ENCODE data around the gene RPLP2.

RPLP2 gene

DNA sequence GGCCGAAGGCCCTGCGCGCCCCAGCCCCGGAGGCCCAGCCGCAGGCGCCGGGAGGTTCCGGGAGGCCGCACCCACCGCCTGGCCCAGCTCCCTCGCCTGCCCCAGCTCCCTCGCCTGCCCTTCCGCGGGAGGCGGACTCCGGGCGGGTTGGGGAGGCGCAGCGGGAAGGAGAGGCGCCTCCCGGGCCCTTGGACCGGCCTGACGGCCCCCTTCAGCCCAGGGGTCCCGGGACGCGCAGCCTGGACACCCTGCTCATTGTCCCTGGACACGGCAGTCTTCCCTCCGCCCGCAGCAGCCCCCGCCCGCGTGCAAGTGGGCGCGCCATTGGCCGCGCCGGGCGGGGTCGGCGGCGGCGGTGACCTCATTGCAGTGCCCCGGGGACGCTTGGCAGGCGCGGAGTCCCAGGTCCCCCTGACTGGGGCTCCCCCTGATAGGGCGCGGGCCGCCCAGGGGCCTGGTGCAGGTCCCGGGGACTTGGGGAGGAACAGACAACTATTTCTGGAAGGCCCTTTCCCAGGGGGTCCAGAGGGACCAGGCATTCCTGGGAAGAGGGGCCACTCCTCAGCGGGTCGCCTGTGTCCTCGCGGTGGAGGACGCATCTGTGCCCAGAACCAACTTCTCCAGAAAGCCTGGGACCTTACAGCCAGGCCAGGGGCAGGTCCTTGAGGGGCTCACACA, 23.5 kb downstream of the RPLP2 start:
- TF ChIP-seq, protein P1, sequence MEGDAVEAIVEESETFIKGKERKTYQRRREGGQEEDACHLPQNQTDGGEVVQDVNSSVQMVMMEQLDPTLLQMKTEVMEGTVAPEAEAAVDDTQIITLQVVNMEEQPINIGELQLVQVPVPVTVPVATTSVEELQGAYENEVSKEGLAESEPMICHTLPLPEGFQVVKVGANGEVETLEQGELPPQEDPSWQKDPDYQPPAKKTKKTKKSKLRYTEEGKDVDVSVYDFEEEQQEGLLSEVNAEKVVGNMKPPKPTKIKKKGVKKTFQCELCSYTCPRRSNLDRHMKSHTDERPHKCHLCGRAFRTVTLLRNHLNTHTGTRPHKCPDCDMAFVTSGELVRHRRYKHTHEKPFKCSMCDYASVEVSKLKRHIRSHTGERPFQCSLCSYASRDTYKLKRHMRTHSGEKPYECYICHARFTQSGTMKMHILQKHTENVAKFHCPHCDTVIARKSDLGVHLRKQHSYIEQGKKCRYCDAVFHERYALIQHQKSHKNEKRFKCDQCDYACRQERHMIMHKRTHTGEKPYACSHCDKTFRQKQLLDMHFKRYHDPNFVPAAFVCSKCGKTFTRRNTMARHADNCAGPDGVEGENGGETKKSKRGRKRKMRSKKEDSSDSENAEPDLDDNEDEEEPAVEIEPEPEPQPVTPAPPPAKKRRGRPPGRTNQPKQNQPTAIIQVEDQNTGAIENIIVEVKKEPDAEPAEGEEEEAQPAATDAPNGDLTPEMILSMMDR (IDR thresholded peaks at IDR 0.05; ENCODE audit: control extremely low read depth, extremely low read depth, low read depth, missing control alignments) = no peak
- CTCF ChIA-PET = interaction anchor here (1.1 to 1.9 kb wide), 4 partner anchors 14 to 218 kb away, joined by 3 to 8 read pairs (median 3); partner anchors contain the start of gene PNPLA2
- peak; percentile 67 for DNase-seq (ENCODE audit: extremely low spot score)
- POLR2A ChIA-PET = interaction anchor here (0.6 to 6.2 kb wide), 5 partner anchors 9 to 220 kb away, joined by 4 to 35 read pairs (median 5); partner anchors contain the start of genes PNPLA2, POLR2L and TSPAN4

DNA sequence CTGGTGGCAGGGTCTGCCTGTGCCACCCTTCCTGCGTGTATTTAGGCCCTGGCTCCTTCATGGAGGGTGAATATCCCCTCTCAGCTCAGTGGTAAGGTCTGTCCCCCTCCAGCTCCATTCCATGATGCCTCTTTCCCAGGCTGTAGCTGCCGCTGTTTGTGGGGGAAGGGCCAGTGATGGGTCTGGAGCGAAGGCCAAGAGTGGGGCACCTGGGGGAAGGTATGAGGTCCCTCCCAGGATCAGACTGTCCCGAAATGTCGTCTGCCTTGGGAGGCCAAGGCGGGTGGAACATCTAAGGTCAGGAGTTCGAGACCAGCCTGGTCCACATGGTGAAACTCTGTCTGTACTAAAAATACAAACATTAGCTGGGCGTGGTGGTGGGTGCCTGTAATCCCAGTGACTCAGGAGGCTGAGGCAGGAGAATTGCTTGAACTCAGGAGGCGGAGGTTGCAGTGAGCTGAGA, 24.1 kb downstream of the RPLP2 start:
- ChIA-PET POLR2A (interaction anchor here (0.6 to 6.2 kb wide), 3 partner anchors 8 to 175 kb away, joined by 5 to 35 read pairs (median 7); partner anchors contain the start of genes PNPLA2 and POLR2L), CTCF (interaction anchor here (1.4 to 1.9 kb wide), 2 partner anchors 14 to 138 kb away, joined by 3 to 8 read pairs; no protein-coding TSS in a partner anchor)
- TF ChIP-seq, protein P1 (IDR thresholded peaks at IDR 0.05; ENCODE audit: control extremely low read depth, extremely low read depth, low read depth, missing control alignments) = no peak
- no peak for DNase-seq (ENCODE audit: extremely low spot score)

DNA sequence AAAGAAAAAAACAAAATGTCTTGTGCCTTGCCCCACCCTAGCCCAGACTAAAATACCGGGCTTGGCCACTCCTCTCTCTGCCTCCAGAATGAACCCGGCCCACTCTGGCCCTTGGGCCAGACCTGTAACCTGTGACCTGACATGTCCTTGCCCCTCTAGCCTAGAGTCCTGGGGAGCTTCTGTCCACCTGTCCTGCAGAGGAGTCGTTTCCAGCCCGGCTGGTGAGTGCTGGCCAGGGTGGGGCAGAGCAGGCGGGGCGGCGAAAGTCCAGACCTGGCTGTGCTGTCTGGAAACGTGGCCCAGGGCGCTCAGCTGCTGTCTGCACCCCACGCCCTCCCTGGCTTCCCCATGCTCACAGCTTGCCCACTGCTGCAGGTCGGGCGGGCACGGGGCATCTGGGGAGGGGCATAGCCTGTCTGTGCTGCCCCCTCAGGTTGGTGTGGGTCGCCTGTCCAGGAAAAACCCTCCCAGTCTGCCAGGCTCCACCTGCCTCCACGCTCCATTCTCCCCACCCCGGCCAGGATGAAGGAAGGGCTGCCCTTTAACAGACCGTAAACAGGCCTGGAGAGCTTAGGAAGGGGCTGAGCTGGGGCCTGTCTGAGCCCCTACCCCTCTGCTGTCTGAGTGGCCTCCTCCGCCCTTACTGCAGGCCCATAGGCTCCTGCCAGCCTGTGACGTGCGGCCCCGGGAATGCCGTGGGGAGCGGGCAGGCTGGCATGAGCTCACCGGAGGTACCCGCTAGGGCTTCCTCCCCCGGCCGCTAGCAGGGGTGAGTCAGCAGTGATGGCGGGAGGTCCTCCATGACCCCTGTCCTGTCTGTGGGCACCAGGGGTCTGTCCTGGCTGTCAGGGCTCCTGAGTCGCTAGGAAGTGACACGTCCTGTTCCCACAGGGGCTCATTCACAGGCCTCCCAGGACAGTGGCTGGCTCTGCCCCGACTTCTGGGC, 24.9 kb downstream of the RPLP2 start:
- POLR2A ChIA-PET = interaction anchor here (0.6 to 1.3 kb wide), 2 partner anchors 16 to 175 kb away, joined by 4 to 5 read pairs; partner anchors contain the start of gene PNPLA2
- CTCF ChIA-PET = interaction anchor here (1.9 kb wide), 1 partner anchor 13 kb away, joined by 8 read pairs; no protein-coding TSS in a partner anchor
- TF ChIP-seq, protein P1 (IDR thresholded peaks at IDR 0.05; ENCODE audit: control extremely low read depth, extremely low read depth, low read depth, missing control alignments) = no peak
- DNase-seq (ENCODE audit: extremely low spot score) = no peak

DNA sequence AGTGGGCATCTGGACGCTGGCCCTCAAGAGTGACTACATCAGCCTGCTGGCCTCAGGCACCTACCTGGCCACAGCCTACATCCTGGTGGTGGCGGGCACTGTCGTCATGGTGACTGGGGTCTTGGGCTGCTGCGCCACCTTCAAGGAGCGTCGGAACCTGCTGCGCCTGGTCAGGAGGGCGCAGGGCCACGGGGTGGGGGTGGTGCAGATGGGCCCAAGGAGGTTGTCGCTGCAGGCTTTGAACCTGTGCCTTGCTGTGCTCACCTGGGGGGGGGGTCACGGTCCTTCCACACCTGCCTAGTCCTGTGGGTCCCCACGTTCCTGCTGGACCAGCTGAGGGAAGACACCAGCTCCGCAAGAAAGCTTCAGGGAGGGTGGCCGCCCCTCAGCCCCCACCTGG, 26.5 kb downstream of the RPLP2 start:
- POLR2A ChIA-PET = interaction anchor here (1.3 kb wide), 1 partner anchor 17 kb away, joined by 3 read pairs; the partner anchor contains the start of gene PNPLA2
- TF ChIP-seq, protein P1 (IDR thresholded peaks at IDR 0.05; ENCODE audit: control extremely low read depth, extremely low read depth, low read depth, missing control alignments) = no peak
- CTCF ChIA-PET = interaction anchor here (1.3 kb wide), 1 partner anchor 11 kb away, joined by 5 read pairs; no protein-coding TSS in a partner anchor
- DNase-seq (ENCODE audit: extremely low spot score) = no peak

DNA sequence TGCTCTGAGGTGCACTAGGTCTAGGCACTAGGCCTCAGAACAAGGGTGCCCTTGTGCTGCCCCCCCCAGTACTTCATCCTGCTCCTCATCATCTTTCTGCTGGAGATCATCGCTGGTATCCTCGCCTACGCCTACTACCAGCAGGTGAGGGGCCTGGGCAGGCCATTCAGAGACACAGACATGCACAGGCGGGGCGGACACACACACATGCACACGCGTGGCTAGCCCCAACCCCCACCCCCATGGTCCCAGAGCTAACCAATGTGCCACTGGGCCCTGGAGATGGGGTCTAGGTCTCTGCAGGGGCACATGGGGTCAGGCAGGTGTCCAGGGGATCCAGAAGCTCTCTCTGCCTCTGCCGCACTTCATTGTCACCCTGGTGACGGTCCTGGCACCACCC, 26.9 kb downstream of the RPLP2 start:
- CTCF ChIA-PET = interaction anchor here (0.9 to 1.3 kb wide), 2 partner anchors 11 to 20 kb away, joined by 3 to 5 read pairs; no protein-coding TSS in a partner anchor
- DNase-seq (ENCODE audit: extremely low spot score) = no peak
- TF ChIP-seq, protein P1 (IDR thresholded peaks at IDR 0.05; ENCODE audit: control extremely low read depth, extremely low read depth, low read depth, missing control alignments) = no peak
- POLR2A ChIA-PET = interaction anchor here (1.3 kb wide), 1 partner anchor 18 kb away, joined by 3 read pairs; the partner anchor contains the start of gene PNPLA2

All from GM10248 (cell line).